ENCODE measurements around the gene POP4. TPM values are rescaled to one million over a fixed set of nuclear protein-coding genes. Genes with fewer than 3 reads are reported as not detected.
"Not testable (repeated sequence)": the region's sequence is repeated elsewhere in the genome, so short reads cannot be mapped to it uniquely, and the experiment has no call there.

Gene POP4
- total RNA-seq, 4 donors from 2014 or later, result 46.3 to 56.5 (median 54.8) TPM

DNA sequence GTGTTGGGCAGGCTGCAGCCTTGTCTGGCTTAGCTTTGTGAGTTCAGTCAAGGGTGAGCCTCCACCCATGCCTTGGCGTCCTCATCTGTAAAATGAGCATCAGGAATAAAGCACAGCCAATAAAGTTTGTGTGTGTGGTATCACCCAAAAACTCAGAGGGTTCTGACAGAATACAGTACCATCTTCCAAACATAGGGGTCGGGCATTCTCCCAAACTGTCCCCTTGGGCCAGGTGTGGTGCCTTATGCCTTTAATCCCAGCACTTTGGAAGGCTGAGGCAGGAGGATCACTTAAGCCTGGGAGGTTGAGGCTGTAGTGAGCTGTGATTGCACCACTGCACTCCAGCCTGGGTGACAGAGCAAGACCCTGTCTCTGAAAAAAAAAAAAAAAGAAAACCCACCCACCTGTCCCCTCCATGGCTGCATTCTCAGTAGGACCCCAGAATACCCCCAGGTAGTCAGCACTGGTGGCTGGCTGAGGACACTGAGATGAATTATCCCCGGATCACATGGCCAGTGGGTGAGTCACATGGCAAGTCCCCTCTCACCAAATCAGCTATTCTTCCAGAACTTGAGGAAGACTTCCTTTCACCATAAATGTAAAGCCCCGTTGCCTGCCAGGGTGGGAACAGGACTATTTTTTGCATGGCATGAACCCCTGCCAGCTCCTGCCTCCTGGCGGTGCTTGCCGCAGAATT is 18.6 kb downstream of the POP4 start:
- no peak for DNase-seq
- H3K27me3 ChIP-seq, result peaks cover 0 to 19% (median 0%) of the 10 kb centered on the region in 4 donors
- no peaks in the 10 kb centered on the region for H3K9me3 ChIP-seq
- H3K4me1 ChIP-seq, result peaks cover 0 to 2% (median 0%) of the 10 kb centered on the region in 3 donors
- TF ChIP-seq, protein P1, sequence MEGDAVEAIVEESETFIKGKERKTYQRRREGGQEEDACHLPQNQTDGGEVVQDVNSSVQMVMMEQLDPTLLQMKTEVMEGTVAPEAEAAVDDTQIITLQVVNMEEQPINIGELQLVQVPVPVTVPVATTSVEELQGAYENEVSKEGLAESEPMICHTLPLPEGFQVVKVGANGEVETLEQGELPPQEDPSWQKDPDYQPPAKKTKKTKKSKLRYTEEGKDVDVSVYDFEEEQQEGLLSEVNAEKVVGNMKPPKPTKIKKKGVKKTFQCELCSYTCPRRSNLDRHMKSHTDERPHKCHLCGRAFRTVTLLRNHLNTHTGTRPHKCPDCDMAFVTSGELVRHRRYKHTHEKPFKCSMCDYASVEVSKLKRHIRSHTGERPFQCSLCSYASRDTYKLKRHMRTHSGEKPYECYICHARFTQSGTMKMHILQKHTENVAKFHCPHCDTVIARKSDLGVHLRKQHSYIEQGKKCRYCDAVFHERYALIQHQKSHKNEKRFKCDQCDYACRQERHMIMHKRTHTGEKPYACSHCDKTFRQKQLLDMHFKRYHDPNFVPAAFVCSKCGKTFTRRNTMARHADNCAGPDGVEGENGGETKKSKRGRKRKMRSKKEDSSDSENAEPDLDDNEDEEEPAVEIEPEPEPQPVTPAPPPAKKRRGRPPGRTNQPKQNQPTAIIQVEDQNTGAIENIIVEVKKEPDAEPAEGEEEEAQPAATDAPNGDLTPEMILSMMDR (IDR thresholded peaks at IDR 0.05), result no peak
- no peak for TF ChIP-seq POLR2A (IDR thresholded peaks at IDR 0.05)
- WGBS, 2 donors, result 38 to 67% methylated on average over 2 to 4 of the region's 6 CpGs
- no peak overlapping the region for H3K27ac ChIP-seq
- H3K4me3 ChIP-seq, result peak overlapping the region in 1 of 4 donors; percentile 4
- intact Hi-C loops (cut with DNase I), result no loop called here
- no peaks in the 10 kb centered on the region for H3K36me3 ChIP-seq

DNA sequence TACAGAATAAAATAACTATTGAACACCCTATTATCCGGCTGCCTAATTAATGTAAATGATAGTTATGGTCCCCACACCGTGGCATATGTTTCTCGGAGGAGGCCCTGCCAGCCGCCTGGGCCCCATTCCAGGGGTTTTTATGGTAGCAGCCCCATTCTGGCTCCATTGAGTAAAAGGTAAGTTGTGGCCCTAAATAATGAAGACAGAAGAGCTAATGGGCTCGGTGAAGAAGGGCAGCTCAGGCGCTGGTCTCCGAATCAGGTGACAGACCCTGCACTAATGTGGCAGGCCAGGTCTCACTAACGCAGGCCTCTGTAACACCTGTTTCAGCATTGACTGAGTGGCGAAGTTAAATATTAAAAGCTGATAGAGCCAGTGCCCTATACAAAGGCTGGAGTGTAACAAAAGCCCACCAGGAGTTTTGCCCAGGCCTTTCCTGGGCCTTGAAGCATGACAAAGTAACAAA is 19.1 kb downstream of the POP4 start:
- intact Hi-C loops (cut with DNase I), result no loop called here
- H3K9me3 ChIP-seq, result no peaks in the 10 kb centered on the region
- no peak overlapping the region for H3K27ac ChIP-seq
- no peak for TF ChIP-seq POLR2A (IDR thresholded peaks at IDR 0.05)
- TF ChIP-seq, protein P1 (IDR thresholded peaks at IDR 0.05), result no peak
- DNase-seq, result no peak
- peaks cover 0 to 19% (median 0%) of the 10 kb centered on the region in 4 donors for H3K27me3 ChIP-seq
- peaks cover 0 to 2% (median 0%) of the 10 kb centered on the region in 3 donors for H3K4me1 ChIP-seq
- no peak overlapping the region for H3K4me3 ChIP-seq
- H3K36me3 ChIP-seq, result no peaks in the 10 kb centered on the region
- 79 to 83% methylated on average over 4 to 6 of the region's 9 CpGs for WGBS, 2 donors

- no peaks in the 10 kb centered on the region for H3K9me3 ChIP-seq
- DNase-seq, result no peak
- H3K27me3 ChIP-seq, result peaks cover 0 to 11% (median 0%) of the 10 kb centered on the region in 4 donors
- H3K4me1 ChIP-seq, result peaks cover 0 to 2% (median 0%) of the 10 kb centered on the region in 3 donors
- 95 to 97% methylated on average over 7 of the region's 7 CpGs for WGBS, 2 donors
- H3K36me3 ChIP-seq, result no peaks in the 10 kb centered on the region
- H3K27ac ChIP-seq, result no peak overlapping the region
- intact Hi-C loops (cut with DNase I), result no loop called here
- H3K4me3 ChIP-seq, result no peak overlapping the region
- TF ChIP-seq, protein P1 (IDR thresholded peaks at IDR 0.05), result no peak
- TF ChIP-seq POLR2A (IDR thresholded peaks at IDR 0.05), result no peak
These were observed 20.3 kb downstream of the POP4 start for GRCh38 chr19:29626386-29626785.

DNA sequence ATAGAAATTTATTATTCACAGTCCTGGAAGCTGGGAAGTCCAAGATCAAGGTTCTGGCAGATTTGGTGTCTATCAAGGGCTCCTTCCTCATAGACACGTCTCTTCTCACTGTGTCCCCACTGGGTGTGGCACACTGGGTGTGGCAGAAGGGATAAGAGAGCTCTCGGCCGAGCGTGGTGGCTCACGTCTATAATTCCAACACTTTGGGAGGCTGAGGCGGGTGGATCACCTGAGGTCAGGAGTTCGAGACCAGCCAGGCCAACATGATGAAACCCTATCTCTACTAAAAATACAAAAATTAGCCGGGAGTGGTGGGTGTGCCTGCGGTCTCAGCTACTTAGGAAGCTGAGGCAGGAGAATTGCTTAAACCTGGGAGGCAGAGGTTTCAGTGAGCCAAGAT is 20.7 kb downstream of the POP4 start:
- H3K27ac ChIP-seq; H3K36me3 ChIP-seq; H3K4me1 ChIP-seq; intact Hi-C loops (cut with DNase I); DNase-seq; H3K4me3 ChIP-seq; H3K9me3 ChIP-seq: not testable (repeated sequence)
- 68 to 72% methylated on average over 8 to 9 of the region's 9 CpGs for WGBS, 2 donors
- H3K27me3 ChIP-seq, result peaks cover 0 to 10% (median 0%) of the 10 kb centered on the region in 4 donors

- no peaks in the 10 kb centered on the region for H3K4me1 ChIP-seq
- H3K9me3 ChIP-seq, result no peaks in the 10 kb centered on the region
- H3K36me3 ChIP-seq, result no peaks in the 10 kb centered on the region
- no peak for DNase-seq
- no peak overlapping the region for H3K27ac ChIP-seq
- TF ChIP-seq POLR2A (IDR thresholded peaks at IDR 0.05), result no peak
- TF ChIP-seq, protein P1 (IDR thresholded peaks at IDR 0.05), result no peak
- H3K4me3 ChIP-seq, result no peak overlapping the region
- WGBS, 2 donors, result 67 to 92% methylated on average over 1 to 16 of the region's 16 CpGs
- intact Hi-C loops (cut with DNase I), result no loop called here
- no peaks in the 10 kb centered on the region for H3K27me3 ChIP-seq
These were observed 22.7 kb downstream of the POP4 start for GRCh38 chr19:29628661-29629385.

Data from esophagus squamous epithelium (tissue), 5 donors.